GM21360 (cell line): ENCODE results near the gene EHD3.

Experiments
- ATAC-seq: cut with Tn5 transposase; IDR thresholded peaks from one replicate; pipeline ENCODE4 v1.9.1; 2021; ENCODE audit warnings: mild to moderate bottlenecking, moderate library complexity; ENCODE audit not compliant: unreplicated experiment

Gene EHD3

GRCh38 chr2:31235504-31235902, 1.6 kb downstream of the EHD3 start:
- no peak for ATAC-seq

DNA sequence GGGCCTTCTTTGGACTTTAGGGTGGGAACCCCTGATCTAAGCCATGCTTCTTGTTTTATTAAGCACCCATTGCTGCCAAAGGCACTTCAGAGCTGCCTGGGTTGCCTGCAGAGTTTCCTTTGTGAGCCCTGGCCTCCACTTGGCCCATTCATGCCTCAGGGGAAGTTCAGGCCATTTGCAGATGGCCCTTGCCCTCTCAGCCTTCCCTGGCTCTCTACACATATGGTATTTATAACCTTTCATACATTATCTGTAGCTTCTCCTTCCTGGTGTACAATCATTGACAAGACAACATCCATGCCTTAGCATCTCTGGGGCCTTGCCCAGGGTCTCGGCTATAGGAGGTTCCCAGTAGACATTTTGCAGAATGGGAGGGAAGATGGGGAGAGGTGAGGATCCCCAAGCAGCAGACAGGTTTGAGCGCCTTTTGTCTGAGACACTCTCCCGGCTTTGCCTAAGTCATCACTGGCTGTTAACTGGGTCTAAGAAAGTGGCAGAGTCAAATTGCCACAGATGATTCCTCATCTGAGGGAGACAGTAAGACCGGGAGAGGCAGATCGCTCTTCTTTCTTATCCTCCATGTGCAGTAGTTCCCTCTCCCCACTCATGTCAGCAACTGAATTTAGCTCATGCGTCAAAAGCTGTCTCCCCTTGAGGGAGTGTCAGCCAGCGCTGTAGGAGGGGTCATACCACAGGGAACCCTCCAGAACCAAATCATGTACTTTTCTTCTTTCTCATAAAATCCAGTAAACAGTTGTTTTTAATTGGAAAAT, 2.7 kb downstream of the EHD3 start:
- ATAC-seq, result no peak

DNA sequence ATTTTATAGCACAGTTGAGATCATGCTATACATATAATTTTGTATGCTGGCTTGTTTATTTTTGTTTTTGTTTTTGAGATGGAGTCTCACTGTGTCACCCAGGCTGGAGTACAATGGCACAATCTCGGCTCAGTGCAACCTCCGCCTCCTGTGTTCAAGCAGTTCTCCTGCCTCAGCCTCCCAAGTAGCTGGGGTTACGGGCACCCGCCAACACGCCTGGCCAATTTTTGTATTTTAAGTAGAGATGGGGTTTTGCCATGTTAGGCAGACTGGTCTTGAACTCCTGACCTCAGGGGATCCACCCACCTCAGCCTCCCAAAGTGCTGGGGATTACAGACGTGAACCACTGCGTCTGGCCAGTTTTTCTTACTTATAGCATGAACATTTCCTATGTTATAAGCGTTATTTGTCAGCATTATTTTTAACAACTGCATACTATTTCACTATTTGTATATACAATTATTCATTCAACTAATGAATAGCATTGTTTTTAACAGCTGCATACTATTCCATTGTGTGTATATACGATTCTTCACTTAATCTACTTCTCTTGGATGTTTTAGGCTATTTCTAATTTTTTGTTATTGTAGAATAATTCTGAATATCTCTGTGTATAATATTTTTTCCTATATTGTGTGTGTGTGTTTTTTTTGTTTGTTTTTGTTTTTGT, 3.5 kb downstream of the EHD3 start:
- ATAC-seq, result no peak

- no peak for ATAC-seq
Measured at GRCh38 chr2:31238126-31238905, 4.4 kb downstream of the EHD3 start.

DNA sequence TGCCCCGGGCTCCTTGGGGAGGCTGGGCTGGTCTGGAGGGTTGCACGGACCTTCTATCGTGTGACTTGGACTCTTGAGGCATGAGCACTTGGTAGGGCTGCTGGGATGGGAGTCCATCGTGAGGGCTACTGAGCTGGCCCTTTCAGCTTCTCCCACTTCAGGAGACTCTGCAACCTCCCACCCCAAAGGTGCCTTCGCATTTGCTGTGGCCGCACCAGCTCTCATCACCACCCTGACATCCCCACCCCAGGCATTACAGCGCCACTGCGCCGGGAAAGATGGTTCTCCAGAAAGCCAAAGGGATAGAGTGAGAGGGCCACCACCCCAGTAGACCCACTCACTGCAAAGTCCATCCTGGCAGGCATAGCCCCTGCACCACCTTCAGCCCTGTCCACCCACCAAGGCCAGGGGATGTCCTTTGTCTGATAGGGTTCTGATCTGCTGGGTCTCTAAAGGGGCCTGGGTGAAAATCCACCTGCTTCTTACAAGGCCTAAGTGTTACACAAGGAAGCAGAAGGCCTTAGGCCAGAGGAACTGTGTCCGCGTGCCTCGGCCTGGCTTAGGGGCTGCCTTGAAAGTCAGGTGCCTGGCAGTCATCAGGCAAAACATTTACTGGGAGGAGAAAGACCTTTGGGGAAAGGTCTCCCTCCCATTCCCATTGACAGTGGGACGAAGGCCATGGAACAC, 5.1 kb downstream of the EHD3 start:
- no peak for ATAC-seq

DNA sequence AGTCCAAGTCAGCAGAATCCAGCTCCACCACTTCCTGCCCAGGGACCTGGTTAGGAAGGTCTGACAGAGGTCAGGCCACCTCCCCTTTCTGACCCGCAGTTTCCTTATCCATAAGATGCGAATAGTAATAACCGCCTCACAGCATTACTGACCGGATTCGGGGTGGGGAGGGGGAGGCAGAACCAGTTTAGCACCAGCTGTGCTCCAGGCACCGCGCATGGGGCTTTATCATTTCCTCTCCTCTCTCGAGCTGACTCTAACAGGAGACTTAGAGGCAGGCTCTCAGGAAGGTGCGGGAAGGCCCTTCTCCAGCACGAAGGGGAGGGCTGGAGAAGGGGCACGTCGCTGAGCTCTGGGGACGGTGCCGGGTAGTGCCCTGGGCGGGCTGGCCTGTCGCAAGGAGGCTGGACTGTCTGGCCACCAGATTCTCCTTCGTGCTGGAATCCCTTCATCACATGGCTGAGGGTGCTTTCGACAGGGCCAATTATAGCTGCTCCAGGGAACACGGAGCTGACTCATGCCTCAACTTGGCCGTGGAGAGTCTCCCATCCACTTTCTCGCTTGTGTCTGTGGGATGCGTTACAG, 5.7 kb downstream of the EHD3 start:
- ATAC-seq, result no peak

GRCh38 chr2:31240381-31241365, 6.7 kb downstream of the EHD3 start:
- no peak for ATAC-seq

DNA sequence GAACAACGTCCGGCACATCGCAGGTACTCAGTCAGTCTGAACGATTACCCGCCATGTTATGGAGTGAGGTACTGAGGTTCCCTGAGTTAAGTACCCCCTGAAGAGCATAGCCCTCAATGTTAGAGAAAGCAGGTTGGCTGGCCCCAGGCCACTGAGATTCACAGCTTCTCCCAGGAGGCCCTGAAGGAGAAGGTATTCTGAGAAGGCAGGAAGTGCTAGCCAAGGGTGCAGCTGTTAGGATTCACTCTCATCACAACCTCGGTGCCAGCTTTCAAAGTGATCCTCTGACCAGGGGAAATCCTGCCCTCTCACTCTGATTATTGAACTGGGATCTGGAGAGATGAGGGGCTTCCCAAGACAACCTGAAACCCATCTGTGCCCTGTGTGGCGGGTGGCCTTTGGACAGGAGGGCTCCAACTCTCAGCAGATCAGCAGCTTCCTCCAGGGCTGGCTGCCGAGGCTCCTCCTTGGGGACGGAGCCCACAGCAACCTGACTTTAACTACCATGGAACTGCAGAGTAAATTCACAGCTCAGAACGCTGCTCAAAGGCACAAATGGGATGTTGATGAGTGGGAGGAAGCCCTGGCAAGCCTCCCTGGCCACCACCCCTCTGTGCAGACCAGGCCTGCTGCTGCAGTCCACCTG, 7.8 kb downstream of the EHD3 start:
- ATAC-seq, result no peak

- no peak for ATAC-seq
Measured at GRCh38 chr2:31243053-31243452, 9.1 kb downstream of the EHD3 start.

DNA sequence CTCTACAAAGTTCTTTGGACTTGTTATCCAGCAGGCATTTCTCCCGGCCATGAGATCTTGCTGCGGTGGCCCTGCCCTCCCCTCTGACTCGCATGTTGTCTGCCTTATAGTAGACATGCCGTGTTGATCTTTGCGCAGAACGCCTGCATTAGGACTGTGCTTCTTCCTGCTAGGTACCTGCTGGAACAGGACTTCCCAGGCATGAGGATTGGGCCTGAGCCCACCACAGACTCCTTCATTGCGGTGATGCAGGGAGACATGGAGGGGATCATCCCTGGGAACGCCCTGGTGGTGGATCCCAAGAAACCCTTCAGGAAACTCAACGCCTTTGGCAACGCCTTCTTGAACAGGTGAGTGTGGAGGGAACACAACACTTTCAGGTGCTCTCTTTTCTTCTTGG, 10.1 kb downstream of the EHD3 start:
- no peak for ATAC-seq

DNA sequence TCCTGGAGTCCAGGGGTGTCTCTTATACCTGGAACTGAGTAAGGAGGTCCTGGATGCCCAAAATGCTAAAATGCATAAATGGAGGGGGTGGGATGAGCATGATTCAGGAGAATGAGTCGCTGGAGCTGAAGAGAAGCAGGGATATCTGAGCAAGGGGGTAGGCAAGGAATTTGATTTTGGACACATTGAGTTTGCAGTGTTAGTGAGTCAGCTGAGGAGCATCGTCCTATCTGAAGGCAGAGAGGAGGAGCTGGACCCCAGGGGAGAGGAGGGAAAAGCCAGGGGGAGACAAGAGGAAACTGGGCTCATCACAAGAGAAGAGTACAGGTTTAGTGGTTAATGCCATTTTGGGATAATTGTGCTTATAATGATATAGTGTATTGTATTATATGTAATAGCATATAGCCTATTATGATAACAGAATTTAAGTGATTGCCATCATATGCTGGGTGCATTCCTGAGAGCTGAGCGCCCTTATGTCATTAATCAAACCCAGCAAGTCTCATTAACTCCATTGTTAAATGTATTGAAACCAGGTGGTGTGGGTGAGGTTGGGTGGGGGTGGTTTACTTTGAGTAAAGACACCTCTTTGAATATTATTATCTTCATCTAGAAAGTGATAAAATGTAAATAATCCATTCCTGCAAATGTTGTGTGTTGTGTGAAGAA, 12.4 kb downstream of the EHD3 start:
- ATAC-seq, result no peak

DNA sequence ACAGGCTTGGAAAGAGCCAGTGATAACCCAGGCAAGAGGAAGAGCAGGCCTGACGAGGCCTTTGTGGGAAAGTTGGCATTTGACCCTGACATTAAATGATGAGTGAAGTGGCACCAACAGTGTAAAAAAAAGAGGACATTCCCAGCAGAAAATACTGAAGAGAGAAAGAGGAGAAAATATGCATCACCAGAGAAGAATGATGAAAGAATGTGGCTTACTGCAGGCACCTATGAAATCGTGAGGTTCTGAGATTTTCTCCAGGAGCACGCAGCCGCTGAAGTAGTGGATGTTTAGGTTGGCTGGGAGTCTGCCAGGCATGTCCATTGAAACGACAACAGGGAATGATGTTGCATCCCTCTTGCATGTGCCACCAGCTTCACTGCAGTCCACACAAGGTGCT, 13.8 kb downstream of the EHD3 start:
- ATAC-seq, result no peak

DNA sequence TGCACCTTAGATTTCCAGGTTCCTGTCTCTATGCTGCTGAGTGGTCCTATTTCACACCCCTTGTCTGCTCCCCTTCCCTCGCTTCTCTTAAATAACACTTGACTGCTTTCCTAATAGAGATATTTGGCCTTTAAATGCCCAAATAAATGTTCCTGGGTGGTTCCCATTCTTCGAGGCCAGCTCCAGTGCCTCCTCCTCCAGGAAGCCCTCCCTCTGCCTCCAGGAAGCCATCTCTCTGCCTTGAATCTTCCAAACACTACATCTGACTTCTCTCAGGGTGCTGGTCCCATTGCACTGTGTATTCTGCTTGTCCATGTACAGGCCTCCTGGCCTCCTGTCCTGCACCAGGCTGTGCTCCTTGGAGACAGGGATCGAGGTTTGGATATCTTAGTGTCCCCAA, 14.2 kb downstream of the EHD3 start:
- ATAC-seq, result no peak

GRCh38 chr2:31249009-31249690, 15.2 kb downstream of the EHD3 start:
- no peak for ATAC-seq

DNA sequence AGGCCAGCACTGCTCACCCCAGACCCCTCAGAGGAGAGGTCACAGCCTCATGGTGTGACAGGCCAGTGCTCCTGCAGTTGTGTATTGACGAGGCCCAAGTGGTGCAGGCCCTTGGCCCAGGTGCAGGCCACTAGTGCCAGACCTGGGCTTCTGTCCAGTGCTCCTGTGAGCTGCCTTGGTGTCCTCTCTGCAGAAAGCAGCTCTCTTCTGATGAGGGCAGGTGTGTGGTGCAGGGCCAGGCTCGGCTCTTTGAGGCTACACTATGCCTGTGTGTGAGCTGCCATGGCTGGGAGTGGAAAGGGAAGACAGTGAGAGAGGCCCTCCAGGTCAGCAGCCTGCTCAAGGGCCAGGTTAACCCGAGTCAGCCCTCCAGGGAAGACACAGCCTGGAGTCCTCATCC, 17.1 kb downstream of the EHD3 start:
- no peak for ATAC-seq

DNA sequence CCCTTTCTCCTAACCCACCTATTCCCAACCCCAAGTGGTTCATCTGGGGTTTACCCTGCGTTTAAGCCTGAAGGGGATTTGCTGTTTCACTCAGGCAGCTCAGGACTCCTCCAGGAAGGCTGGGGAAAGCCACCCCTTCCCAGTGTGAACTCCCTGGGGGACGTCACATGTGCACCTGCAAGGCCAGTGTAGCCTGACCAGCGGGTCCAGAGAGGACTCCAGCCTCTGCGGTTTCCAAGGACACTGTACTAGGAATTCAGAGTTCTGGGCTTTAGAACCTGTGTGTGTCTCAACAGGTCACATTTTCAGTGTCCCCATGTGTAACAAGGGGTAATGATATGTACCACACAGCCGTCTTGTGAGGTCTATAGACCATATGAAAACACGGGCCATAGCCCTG, 17.9 kb downstream of the EHD3 start:
- no peak for ATAC-seq

DNA sequence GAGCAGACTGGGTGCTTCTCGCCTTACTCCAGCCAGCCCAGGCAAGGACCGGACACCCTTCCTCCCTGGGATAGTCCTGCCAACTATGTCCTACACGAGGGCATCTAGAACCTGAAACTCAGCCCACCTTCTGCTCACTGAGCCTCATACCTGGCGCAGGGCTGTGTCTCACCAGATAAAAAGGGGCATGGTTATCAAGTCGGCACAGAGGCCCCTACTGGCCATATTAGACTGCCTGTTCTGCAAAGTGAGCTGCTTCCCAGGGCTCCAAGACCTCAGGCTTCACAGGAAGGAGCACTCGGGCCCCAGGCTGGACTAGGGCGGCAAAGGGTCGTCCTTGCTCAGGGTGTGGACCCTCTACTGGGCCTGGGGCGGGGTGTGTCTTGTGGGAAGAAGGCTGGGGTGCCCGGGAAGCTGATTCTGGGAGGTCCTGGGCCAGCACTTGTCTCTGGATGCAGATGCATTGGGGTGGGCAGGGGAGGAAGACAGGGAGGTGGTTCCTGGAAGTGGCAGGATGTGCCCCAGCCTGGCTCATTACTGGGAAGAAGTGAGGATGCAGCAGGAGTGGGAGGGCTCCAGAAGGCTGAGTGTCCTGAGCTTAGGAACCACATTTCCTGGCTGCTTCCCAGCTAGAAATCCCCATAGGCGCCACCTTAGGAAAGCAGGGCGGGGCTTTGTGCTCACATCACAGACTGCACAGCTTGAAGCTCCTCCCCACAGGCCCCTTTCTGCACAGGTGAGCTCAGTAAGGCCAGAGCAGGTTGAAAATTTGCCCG, 19.6 kb downstream of the EHD3 start:
- ATAC-seq, result no peak
